Measurements from ENCODE around the gene KCNG4.

Gene KCNG4

GRCh38 chr16:84178146-84178765 lies 61.6 kb downstream of the KCNG4 start:
- TF ChIP-seq, protein P1, sequence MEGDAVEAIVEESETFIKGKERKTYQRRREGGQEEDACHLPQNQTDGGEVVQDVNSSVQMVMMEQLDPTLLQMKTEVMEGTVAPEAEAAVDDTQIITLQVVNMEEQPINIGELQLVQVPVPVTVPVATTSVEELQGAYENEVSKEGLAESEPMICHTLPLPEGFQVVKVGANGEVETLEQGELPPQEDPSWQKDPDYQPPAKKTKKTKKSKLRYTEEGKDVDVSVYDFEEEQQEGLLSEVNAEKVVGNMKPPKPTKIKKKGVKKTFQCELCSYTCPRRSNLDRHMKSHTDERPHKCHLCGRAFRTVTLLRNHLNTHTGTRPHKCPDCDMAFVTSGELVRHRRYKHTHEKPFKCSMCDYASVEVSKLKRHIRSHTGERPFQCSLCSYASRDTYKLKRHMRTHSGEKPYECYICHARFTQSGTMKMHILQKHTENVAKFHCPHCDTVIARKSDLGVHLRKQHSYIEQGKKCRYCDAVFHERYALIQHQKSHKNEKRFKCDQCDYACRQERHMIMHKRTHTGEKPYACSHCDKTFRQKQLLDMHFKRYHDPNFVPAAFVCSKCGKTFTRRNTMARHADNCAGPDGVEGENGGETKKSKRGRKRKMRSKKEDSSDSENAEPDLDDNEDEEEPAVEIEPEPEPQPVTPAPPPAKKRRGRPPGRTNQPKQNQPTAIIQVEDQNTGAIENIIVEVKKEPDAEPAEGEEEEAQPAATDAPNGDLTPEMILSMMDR (IDR thresholded peaks at IDR 0.05; ENCODE audit: low read depth, low read length, missing control alignments): no peak
- DNase-seq (ENCODE audit: extremely low read depth, low read depth): no peak

DNA sequence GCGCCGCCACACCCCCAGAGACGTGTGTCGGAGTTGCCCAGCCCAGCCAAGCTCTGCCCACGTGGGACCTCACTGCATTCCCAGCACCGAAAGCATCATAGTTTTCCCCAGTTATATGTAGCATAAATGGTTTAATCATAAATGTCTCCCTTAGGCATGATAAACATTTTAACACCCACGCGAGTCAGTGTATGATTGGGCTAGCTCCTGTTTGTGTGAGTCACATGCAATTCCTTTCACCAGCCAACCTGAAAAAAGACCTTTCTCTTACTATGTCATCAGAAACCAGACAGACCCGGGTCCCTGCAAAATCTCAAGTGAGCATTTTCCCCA lies 62.1 kb downstream of the KCNG4 start:
- no peak for DNase-seq (ENCODE audit: extremely low read depth, low read depth)
- no peak overlapping the region for H3K4me3 ChIP-seq (replicated peaks; ENCODE audit: low read depth, low read length)
- TF ChIP-seq, protein P1 (IDR thresholded peaks at IDR 0.05; ENCODE audit: low read depth, low read length, missing control alignments): no peak

More at GRCh38 chr16:84178146-84178765, 61.6 kb downstream of the KCNG4 start:
- no peak overlapping the region for H3K4me3 ChIP-seq (replicated peaks; ENCODE audit: low read depth, low read length)

- DNase-seq (ENCODE audit: extremely low read depth, low read depth): no peak
- TF ChIP-seq, protein P1 (IDR thresholded peaks at IDR 0.05; ENCODE audit: low read depth, low read length, missing control alignments): no peak
- H3K4me3 ChIP-seq (replicated peaks; ENCODE audit: low read depth, low read length): no peak overlapping the region
Measured at GRCh38 chr16:84176192-84177053, 63.4 kb downstream of the KCNG4 start.

DNA sequence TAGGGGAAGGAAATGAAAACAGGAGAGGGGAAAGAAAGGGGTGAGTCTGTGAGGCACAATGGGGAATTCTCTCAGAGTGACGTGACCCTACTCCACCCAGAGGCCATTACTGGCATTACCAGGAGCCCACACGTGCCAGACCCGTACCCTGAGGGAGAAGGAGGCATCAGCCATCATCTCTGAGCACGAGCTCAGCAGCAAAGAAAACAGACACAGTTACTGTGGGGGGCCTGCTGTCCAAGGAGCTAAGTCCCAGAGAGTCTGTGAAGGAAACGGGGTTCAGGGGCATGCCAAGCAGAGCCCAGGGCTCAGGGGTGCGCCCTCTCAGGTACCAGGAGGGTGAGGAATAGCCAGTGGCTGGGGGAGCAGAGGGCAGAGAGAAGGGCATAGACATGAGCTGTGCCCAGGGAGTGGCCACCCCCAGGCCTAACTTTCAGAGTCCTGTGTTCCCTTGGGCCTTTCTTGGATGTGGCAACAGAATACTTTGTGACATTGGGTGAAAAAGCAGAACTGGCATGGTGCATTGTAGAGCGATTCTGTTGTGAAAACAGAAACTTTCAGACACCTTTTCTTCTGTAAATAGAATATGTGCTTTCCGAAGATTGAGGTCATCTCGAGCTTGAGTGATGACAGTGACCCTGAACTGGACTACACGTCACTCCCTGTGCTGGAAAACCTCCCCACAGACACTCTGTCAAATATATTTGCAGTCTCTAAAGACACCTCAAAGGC lies 64.3 kb downstream of the KCNG4 start:
- no peak for DNase-seq (ENCODE audit: extremely low read depth, low read depth)
- H3K4me3 ChIP-seq (replicated peaks; ENCODE audit: low read depth, low read length): no peak overlapping the region
- TF ChIP-seq, protein P1 (IDR thresholded peaks at IDR 0.05; ENCODE audit: low read depth, low read length, missing control alignments): peak; percentile 56

DNA sequence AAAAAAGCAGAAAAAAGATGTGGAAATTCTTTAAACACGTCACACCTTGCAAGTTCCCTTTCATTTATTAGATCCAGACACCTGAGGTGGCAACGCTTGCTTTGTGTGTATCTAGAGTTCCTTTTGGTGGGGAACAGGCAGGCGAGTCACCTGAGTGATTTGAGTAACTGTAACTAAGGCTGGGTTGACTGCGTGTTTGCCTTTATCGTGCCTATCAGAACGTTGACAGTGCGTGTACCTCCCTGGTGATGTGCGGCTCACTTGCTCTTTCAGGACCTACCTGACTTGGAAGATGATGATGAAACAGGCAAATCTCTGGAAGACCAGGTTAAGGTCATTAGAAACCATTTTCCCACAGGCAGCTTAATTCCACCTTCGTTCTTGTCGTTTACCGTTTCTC lies 65.4 kb downstream of the KCNG4 start:
- TF ChIP-seq, protein P1 (IDR thresholded peaks at IDR 0.05; ENCODE audit: low read depth, low read length, missing control alignments): no peak

DNA sequence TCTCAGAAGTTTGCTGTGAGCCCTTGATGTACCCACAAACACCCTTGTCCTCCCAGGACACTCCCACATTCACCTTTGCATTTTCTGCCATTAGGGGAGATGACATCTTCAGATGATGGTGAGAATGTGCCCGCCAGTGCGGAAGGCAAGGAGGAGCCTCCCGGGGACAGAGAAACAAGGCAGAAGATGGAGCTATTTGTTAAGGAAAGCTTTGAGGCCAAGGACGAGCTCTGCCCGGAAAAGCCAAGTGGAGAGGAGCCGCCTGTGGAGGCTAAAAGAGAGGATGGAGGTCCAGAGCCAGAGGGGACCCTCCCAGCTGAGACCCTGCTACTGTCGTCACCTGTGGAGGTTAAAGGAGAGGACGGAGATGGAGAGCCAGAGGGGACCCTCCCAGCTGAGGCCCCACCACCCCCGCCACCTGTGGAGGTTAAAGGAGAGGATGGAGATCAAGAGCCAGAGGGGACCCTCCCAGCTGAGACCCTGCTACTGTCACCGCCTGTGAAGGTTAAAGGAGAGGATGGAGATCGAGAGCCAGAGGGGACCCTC lies 70.0 kb downstream of the KCNG4 start:
- no peak overlapping the region for H3K4me3 ChIP-seq (replicated peaks; ENCODE audit: low read depth, low read length)
- DNase-seq (ENCODE audit: extremely low read depth, low read depth): no peak
- TF ChIP-seq, protein P1 (IDR thresholded peaks at IDR 0.05; ENCODE audit: low read depth, low read length, missing control alignments): no peak

More for the DNA sequence above, 65.4 kb downstream of the KCNG4 start:
- no peak overlapping the region for H3K4me3 ChIP-seq (replicated peaks; ENCODE audit: low read depth, low read length)
- no peak for DNase-seq (ENCODE audit: extremely low read depth, low read depth)

All from HFF-Myc (cell line).